Astrocyte of the spinal cord (primary cell): ENCODE measurements around the gene CDK5R2.

ENCODE experiments used
- DNase-seq: peaks from one replicate; pipeline ENCODE4 v3.0.0; 2011; ENCODE audit warnings: low read depth, low spot score
- H3K4me3 ChIP-seq: 2 replicates; pipeline ENCODE4 v1.5.1; 2011; ENCODE audit warnings: low read depth, mild to moderate bottlenecking, low read length, moderate library complexity
- in situ Hi-C: cut with HindIII; loops from 2 replicates; pipeline ENCODE4 v1.10.0; 2017; ENCODE audit warnings: low sequenced_read_pairs
- TF ChIP-seq, protein P1 (sequence below): IDR thresholded peaks from 2 replicates; pipeline ENCODE4 v1.5.1; 2012; ENCODE audit warnings: low read depth, mild to moderate bottlenecking, low read length, inconsistent platforms

Gene CDK5R2

DNA sequence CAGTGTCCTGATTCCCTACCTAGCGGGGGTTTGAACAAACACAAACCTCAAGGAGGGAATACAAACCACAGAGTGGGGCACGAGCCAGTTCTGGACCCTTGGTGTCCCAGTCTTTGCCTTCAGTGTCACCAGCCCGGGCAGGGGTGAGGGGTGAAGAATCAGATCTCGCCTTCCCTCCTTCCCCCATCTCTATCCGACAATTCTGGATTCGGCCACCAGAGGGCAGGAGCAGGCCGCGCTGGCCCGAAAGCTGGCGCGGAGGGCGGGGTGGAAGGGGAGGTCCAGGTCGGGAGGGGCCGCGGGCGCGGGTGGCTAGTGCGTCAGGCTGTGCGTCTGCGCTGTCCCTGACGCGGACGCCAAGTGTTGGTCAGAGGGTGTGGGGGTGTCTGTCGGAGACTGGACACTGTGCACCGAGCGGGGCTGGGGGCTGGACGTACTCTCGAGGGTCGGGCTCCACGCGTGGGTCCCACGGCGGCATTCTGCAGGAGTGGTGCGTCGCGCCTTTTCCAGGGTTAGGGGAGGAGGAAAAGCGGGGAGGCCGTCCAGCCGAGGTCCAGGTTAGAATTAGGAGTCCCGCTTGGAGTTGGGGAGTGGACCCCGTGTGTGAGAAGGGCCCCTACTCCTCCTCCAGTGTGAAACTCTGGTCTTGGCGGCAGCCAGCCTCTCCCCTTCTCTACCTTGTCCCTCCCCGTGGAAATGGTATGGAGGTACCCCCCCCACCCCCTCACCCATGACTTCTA is 36.7 kb downstream of the CDK5R2 start:
- in situ Hi-C loops: no loop called here
- peak; percentile 65 for DNase-seq
- H3K4me3 ChIP-seq: peak overlapping the region; percentile 22
- TF ChIP-seq, protein P1, sequence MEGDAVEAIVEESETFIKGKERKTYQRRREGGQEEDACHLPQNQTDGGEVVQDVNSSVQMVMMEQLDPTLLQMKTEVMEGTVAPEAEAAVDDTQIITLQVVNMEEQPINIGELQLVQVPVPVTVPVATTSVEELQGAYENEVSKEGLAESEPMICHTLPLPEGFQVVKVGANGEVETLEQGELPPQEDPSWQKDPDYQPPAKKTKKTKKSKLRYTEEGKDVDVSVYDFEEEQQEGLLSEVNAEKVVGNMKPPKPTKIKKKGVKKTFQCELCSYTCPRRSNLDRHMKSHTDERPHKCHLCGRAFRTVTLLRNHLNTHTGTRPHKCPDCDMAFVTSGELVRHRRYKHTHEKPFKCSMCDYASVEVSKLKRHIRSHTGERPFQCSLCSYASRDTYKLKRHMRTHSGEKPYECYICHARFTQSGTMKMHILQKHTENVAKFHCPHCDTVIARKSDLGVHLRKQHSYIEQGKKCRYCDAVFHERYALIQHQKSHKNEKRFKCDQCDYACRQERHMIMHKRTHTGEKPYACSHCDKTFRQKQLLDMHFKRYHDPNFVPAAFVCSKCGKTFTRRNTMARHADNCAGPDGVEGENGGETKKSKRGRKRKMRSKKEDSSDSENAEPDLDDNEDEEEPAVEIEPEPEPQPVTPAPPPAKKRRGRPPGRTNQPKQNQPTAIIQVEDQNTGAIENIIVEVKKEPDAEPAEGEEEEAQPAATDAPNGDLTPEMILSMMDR: peak; percentile 82

DNA sequence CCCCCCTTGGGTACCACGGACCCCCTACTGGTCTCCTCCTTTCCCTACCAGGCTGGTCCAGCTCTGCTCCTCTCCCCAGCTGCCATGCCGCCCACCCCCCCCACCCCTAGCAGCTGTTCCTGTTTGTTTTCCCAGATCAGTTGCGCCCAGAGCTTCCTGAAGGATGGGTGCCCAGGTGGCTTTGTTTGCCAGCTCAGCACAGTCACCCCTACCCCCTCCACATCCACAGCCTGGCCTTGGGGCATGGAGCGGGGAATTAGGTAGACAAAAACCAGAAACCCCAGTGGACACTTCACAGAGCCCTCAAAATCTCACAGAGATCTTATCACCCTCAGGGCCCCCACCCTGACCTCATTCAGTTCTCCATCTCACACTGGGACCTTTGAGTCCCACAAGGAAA is 37.5 kb downstream of the CDK5R2 start:
- in situ Hi-C loops: no loop called here
- no peak overlapping the region for H3K4me3 ChIP-seq
- no peak for DNase-seq
- TF ChIP-seq, protein P1: no peak

DNA sequence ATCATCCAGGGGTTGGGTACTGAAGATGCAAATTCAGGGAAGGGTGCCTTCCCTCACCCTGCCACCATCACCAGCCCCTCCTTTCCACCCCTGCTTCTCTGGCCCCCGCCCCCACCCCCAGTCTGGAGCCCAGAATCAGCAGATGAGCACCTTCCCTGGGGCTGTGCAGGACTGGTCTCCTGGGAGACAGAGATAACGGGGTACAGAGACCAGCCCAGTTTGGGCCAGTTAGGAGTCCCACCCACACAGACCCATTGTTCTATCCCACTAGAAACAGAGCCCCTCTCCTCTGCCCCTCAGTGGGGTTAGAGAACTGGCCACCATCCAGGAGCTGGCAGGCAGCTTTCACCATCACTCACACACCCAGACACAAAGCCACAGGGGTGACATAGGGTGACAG is 38.3 kb downstream of the CDK5R2 start:
- no peak overlapping the region for H3K4me3 ChIP-seq
- in situ Hi-C loops: no loop called here
- no peak for DNase-seq
- TF ChIP-seq, protein P1: no peak

DNA sequence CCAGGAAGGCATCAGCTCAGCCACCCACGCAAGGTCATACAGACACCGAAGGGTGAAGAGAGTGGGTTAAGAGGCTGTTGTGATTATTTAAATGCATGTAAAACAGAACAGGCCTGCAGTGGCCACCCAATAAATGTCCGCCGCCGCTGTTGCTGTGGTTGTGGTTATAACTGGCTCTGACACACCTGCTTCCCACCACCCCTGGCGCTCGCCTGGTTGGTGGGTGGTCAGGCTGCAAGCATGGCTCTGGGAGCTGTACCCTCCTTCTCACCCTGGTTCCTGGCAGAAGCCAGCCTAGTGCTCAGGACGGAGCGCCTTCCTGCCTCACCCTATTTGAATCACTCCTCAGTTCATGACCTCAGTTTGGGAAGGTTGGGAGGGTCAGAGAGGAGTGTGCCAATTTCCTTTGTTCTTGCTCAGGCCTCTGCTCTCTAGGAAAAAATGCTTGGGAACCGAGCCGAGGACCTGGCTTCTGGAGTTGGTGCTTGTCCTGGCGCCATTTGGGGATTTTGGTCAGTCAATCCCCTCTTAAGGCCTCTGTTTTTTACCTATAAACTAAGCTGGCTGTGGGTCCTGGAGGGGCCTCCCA is 39.0 kb downstream of the CDK5R2 start:
- in situ Hi-C loops: no loop called here
- DNase-seq: no peak
- TF ChIP-seq, protein P1: no peak
- no peak overlapping the region for H3K4me3 ChIP-seq

DNA sequence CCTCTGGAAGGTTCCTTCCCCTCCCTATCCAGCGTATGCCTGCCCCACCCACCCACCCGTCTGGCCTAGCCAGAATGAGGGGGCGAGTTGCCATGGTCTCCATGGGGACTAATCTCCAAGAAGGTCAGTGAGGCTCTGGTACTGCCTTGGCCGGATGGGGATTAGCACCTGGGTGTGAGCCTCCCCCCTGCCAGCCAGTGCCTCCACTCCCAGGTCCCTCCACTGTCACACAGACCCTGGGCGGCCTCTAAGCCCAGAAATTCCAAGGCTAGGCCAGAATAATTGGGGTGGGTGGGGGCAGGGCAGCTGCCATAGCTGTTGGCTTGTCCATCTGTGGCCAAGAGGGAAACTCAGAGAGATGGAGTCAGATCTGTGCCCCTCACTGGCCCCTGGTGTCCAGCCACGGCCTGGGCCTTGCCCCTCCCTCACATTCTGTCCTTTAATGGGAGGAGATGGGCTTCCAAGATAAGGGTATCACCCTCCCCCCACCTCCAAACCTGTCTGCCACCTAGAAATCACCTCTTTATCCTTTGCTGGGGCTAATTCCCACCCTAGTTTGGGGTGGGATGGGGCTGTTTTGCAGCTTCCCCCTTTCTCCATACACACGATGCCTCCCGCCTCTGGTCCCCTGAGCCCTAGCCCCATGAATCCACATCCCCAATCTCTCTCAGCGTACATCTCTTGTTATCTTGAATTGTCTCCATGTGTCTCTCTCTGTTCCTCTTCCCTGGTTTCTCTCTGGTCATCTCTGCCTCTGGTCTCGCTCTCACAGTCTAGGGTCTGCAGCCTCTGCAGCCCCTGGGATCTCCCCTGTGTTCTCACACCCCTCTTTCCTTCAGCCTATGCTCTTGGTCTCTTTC is 39.8 kb downstream of the CDK5R2 start:
- DNase-seq: no peak
- in situ Hi-C loops: no loop called here

More for the DNA sequence above, 39.8 kb downstream of the CDK5R2 start:
- H3K4me3 ChIP-seq: no peak overlapping the region
- TF ChIP-seq, protein P1: no peak
